A673 (cell line): Measurements from ENCODE around the gene VWC2. TPM values are rescaled to one million over a fixed set of nuclear protein-coding genes. Genes with fewer than 3 reads are reported as not detected.

Source experiments
- BruUV-seq: library from RNA; stranded (reverse); fragments of 400-500 nt; replicated peaks from 2 replicates; lab custom pipeline; 2021; lab: Mats Ljungman, UMichigan
- CTCF ChIA-PET: fragments of 300-600 bp; sonication (Branson Sonifier 250); formaldehyde crosslinking; loops from one replicate; lab custom pipeline; 2022; ENCODE audit warnings: antibody characterized with exemption; lab: Charles Lee
- POLR2A ChIA-PET: fragments of 300-600 bp; sonication (Branson Sonifier 250); formaldehyde crosslinking; loops from one replicate; lab custom pipeline; 2022; ENCODE audit warnings: antibody characterized with exemption; ENCODE audit not compliant: low non-redundant PET; lab: Charles Lee
- DNase-seq: peaks from one replicate; pipeline ENCODE4 v3.0.0-alpha.2; 2015; ENCODE audit warnings: low spot score
- H3K27ac ChIP-seq: fragments of 200-600 bp; sonication (generic); 2 replicates; pipeline ENCODE4 v1.5.1; 2016; ENCODE audit warnings: mixed run types, low read depth, mild to moderate bottlenecking, mixed read lengths, antibody characterized with exemption, low read length; ENCODE audit not compliant: poor library complexity, severe bottlenecking
- H3K27me3 ChIP-seq: fragments of 200-600 bp; sonication (generic); replicated peaks from 2 replicates; pipeline ENCODE4 v1.6.1; 2017; ENCODE audit warnings: mixed run types, low read depth, mild to moderate bottlenecking, mixed read lengths, antibody characterized with exemption, low read length; ENCODE audit not compliant: insufficient read depth, poor library complexity
- H3K36me3 ChIP-seq: fragments of 200-600 bp; sonication (generic); 2 replicates; pipeline ENCODE4 v1.6.1; 2016; ENCODE audit warnings: mixed run types, mild to moderate bottlenecking, mixed read lengths, antibody characterized with exemption, low read length; ENCODE audit not compliant: insufficient read depth, poor library complexity, severe bottlenecking
- H3K4me1 ChIP-seq: fragments of 200-600 bp; sonication (generic); 2 replicates; pipeline ENCODE4 v1.6.1; 2017; ENCODE audit warnings: mixed run types, mild to moderate bottlenecking, mixed read lengths, antibody characterized with exemption, low read length; ENCODE audit not compliant: insufficient read depth, poor library complexity, severe bottlenecking
- H3K4me3 ChIP-seq: fragments of 200-600 bp; sonication (generic); 2 replicates; pipeline ENCODE4 v1.5.1; 2016; ENCODE audit warnings: low read depth, mixed run types, mild to moderate bottlenecking, mixed read lengths, low read length; ENCODE audit not compliant: poor library complexity, severe bottlenecking
- H3K9me3 ChIP-seq: fragments of 200-600 bp; sonication (generic); 2 replicates; pipeline ENCODE4 v1.6.1; 2016; ENCODE audit warnings: mixed run types, low read depth, mild to moderate bottlenecking, mixed read lengths, antibody characterized with exemption, low read length; ENCODE audit not compliant: poor library complexity, severe bottlenecking
- EZH2 ChIP-seq: fragments of 200-600 bp; sonication (generic); IDR thresholded peaks from 2 replicates; pipeline ENCODE4 v1.6.1; 2017; ENCODE audit warnings: borderline replicate concordance, low read depth, mild to moderate bottlenecking, mixed read lengths, antibody characterized with exemption, low read length; ENCODE audit not compliant: poor library complexity, severe bottlenecking
- intact Hi-C: fragments of 100-400 bp; cut with micrococcal nuclease; formaldehyde crosslinking; loops from one replicate; pipeline ENCODE4 v1.10.0; 2022; ENCODE audit not compliant: unreplicated experiment
- total RNA-seq: library from RNA; stranded (reverse); gene quantifications from 2 replicates; pipeline ENCODE4 v1.2.3, GENCODE V29; 2021
- TF ChIP-seq, protein P1 (sequence below): fragments of 300-800, 200-600 bp; sonication (generic); conservative IDR thresholded peaks from 2 replicates; pipeline ENCODE4 v1.5.1; 2017; ENCODE audit warnings: low read depth, mild to moderate bottlenecking, antibody characterized with exemption, low read length, moderate library complexity, mixed read lengths

Gene VWC2
- total RNA-seq, 1 experiment from 2014 or later = not detected

DNA sequence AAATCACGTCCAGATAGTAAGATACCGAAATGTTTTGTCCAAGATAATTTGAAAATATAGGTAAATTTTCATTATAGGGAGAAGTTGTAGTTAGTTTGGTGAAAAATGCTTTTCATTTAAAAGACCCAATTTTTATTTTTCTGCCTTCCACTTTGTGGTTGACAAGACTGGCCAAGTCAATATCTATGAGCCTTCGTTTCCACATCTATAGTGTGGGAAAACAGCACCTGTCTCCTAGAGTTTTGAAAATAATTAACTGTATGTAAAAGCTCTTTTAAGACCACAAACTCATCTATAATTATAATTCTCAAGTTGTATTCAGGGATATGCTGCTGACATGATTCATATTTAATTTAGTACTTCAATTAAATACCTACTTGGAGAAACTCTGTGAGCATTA lies 102.8 kb downstream of the VWC2 start:
- no peak for TF ChIP-seq EZH2
- TF ChIP-seq, protein P1, sequence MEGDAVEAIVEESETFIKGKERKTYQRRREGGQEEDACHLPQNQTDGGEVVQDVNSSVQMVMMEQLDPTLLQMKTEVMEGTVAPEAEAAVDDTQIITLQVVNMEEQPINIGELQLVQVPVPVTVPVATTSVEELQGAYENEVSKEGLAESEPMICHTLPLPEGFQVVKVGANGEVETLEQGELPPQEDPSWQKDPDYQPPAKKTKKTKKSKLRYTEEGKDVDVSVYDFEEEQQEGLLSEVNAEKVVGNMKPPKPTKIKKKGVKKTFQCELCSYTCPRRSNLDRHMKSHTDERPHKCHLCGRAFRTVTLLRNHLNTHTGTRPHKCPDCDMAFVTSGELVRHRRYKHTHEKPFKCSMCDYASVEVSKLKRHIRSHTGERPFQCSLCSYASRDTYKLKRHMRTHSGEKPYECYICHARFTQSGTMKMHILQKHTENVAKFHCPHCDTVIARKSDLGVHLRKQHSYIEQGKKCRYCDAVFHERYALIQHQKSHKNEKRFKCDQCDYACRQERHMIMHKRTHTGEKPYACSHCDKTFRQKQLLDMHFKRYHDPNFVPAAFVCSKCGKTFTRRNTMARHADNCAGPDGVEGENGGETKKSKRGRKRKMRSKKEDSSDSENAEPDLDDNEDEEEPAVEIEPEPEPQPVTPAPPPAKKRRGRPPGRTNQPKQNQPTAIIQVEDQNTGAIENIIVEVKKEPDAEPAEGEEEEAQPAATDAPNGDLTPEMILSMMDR = no peak
- H3K27me3 ChIP-seq = no peaks in the 10 kb centered on the region
- CTCF ChIA-PET = no interaction called here
- no peaks in the 10 kb centered on the region for H3K36me3 ChIP-seq
- POLR2A ChIA-PET = no interaction called here
- H3K9me3 ChIP-seq = peaks cover 12% of the 10 kb centered on the region
- no TSS peak for BruUV-seq
- no peaks in the 10 kb centered on the region for H3K4me1 ChIP-seq
- intact Hi-C loops = no loop called here
- H3K27ac ChIP-seq = no peak overlapping the region
- H3K4me3 ChIP-seq = no peak overlapping the region
- DNase-seq = no peak

DNA sequence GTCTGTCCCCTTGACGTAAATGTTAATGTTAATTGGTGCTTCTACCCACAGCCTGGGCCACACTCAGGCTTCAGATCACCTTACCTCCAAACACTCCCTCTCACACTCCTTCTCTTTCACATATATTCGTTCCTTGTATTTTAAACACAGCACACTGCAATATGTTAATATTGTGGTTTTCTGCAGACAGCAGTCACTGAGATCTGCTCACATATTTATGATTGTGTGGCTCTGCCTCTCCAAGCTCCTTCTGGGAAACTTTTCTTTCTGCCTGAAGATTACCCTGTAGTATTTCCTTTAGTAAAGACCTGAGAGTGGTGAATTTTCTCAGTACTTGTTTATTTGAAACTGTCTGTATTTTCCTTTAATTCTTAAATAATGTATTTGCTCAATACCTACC lies 104.7 kb downstream of the VWC2 start:
- ChIA-PET POLR2A (no interaction called here), CTCF (no interaction called here)
- intact Hi-C loops = no loop called here
- Histone ChIP-seq H3K36me3 (no peaks in the 10 kb centered on the region), H3K4me3 (no peak overlapping the region), H3K27ac (no peak overlapping the region), H3K27me3 (no peaks in the 10 kb centered on the region), H3K4me1 (no peaks in the 10 kb centered on the region), H3K9me3 (peaks cover 21% of the 10 kb centered on the region)
- DNase-seq = no peak
- no TSS peak for BruUV-seq
- no peak for TF ChIP-seq EZH2

DNA sequence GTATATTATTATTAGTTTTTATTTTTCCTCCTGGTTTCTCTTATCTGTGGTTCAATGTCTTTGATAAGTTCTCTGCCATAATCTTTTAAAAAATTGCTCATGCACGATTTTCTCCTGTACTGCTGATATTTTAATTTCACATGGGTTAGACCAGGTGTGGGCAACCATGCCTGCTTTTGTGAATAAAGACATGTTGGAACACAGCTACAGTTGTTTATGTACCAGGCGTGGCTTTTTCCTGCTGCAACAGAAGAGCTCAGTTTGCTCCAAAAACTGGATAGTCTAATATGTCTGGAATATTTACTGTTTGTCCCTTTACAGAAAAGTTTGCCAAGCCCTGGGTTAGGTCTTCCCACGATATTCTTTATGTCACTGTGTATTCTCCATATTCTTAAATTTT lies 105.2 kb downstream of the VWC2 start:
- H3K27ac ChIP-seq = no peak overlapping the region
- H3K9me3 ChIP-seq = peaks cover 21% of the 10 kb centered on the region
- intact Hi-C loops = no loop called here
- no peaks in the 10 kb centered on the region for H3K27me3 ChIP-seq
- ChIA-PET POLR2A (no interaction called here), CTCF (no interaction called here)
- H3K4me3 ChIP-seq = no peak overlapping the region
- H3K36me3 ChIP-seq = no peaks in the 10 kb centered on the region
- H3K4me1 ChIP-seq = no peaks in the 10 kb centered on the region
- TF ChIP-seq EZH2 = no peak
- TF ChIP-seq, protein P1 = no peak
- no TSS peak for BruUV-seq
- no peak for DNase-seq

DNA sequence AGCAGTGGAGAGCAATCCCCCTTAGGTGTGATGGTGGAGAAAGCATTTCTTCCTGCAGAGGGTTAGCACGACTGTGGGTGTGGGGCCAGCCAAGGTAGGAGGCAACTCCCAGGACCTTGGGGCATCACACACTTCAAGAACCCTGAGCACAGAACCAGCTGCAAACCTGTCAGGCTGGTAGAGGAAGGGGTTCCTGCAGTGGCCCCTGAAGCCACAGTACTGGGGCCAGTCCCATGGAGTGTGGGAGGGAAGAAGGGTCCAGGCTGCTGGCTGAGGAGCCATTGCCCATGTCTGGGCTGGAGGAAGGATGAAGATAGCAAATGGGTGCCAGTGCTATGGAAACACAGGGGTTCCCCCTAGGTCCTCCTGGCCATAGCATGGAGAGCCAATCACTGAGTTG lies 110.5 kb downstream of the VWC2 start:
- no peak for DNase-seq
- no peaks in the 10 kb centered on the region for H3K27me3 ChIP-seq
- no peak overlapping the region for H3K27ac ChIP-seq
- H3K4me3 ChIP-seq = no peak overlapping the region
- H3K9me3 ChIP-seq = peaks cover 31% of the 10 kb centered on the region
- no peak for TF ChIP-seq EZH2
- TF ChIP-seq, protein P1 = no peak
- H3K36me3 ChIP-seq = no peaks in the 10 kb centered on the region
- intact Hi-C loops = no loop called here
- no peaks in the 10 kb centered on the region for H3K4me1 ChIP-seq
- BruUV-seq = no TSS peak
- ChIA-PET CTCF (no interaction called here), POLR2A (no interaction called here)
